ENCODE data around the gene ANAPC16.

Gene ANAPC16

DNA sequence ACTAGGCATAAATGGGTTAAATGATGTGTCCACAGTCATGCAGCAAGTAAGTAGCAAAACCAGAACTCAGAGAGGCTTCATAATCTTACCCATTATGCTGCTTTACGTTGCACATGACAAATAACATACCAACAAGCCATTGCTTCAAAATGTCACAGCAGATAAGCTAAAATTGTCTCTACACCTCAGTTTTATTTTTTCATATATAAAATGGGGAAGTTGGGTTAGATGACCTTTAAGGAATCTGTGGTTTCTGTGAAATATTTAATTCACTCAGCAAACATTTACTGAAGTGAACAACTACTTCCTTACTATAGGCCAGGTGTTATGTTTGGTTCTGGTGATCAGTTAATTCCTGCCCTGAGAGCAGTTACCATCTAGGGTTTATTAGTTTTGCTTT lies 2.5 kb downstream of the ANAPC16 start:
- Histone ChIP-seq H2AFZ (ENCODE audit: low read depth, low read length) (no peak overlapping the region), H4K20me1 (ENCODE audit: insufficient read depth, low read length) (peaks cover 8% of the 10 kb centered on the region), H3K4me3 (ENCODE audit: low read depth in 1 of 2, low read length in 2 of 2) (no peak overlapping the region), H3K9me3 (ENCODE audit: insufficient read depth, low read length, severe bottlenecking) (no peaks in the 10 kb centered on the region), H3K27me3 (ENCODE audit: insufficient read depth, low read length, poor library complexity) (no peaks in the 10 kb centered on the region), H3K79me2 (ENCODE audit: insufficient read depth, low read length) (peaks cover 82% of the 10 kb centered on the region), H3K36me3 (ENCODE audit: insufficient read depth, low read length) (peaks cover 27% of the 10 kb centered on the region), H3K4me1 (ENCODE audit: insufficient read depth, low read length) (peaks cover 46% of the 10 kb centered on the region), H3K27ac (ENCODE audit: low read length) (peak overlapping the region; percentile 36), H3K9ac (ENCODE audit: low read depth, low read length) (peak overlapping the region; percentile 7; the same call in 1 of the 2 replicates), H3K4me2 (ENCODE audit: insufficient read depth, low read length) (no peak overlapping the region)
- DNase-seq (no peak), ATAC-seq (ENCODE audit: insufficient read depth, low read depth) (no peak)
- no peak for TF ChIP-seq EZH2 (IDR thresholded peaks at IDR 0.05; ENCODE audit: borderline replicate concordance, low read depth, low read length, severe bottlenecking)
- TF ChIP-seq CTCF (IDR thresholded peaks at IDR 0.05; ENCODE audit: borderline replicate concordance, extremely low read depth, low read length, poor library complexity, severe bottlenecking), result no peak

GRCh38 chr10:72218726-72219125 lies 2.9 kb downstream of the ANAPC16 start:
- Histone ChIP-seq H3K4me1 (ENCODE audit: insufficient read depth, low read length) (peaks cover 42% of the 10 kb centered on the region), H3K4me2 (ENCODE audit: insufficient read depth, low read length) (no peak overlapping the region), H3K4me3 (ENCODE audit: low read depth in 1 of 2, low read length in 2 of 2) (no peak overlapping the region), H3K79me2 (ENCODE audit: insufficient read depth, low read length) (peaks cover 83% of the 10 kb centered on the region), H3K9me3 (ENCODE audit: insufficient read depth, low read length, severe bottlenecking) (no peaks in the 10 kb centered on the region), H2AFZ (ENCODE audit: low read depth, low read length) (no peak overlapping the region), H3K9ac (ENCODE audit: low read depth, low read length) (peak overlapping the region; percentile 7; the same call in 1 of the 2 replicates), H3K27me3 (ENCODE audit: insufficient read depth, low read length, poor library complexity) (no peaks in the 10 kb centered on the region), H4K20me1 (ENCODE audit: insufficient read depth, low read length) (peaks cover 8% of the 10 kb centered on the region), H3K27ac (ENCODE audit: low read length) (peak overlapping the region; percentile 36), H3K36me3 (ENCODE audit: insufficient read depth, low read length) (peaks cover 31% of the 10 kb centered on the region)
- TF ChIP-seq EZH2 (IDR thresholded peaks at IDR 0.05; ENCODE audit: borderline replicate concordance, low read depth, low read length, severe bottlenecking) (no peak), CTCF (IDR thresholded peaks at IDR 0.05; ENCODE audit: borderline replicate concordance, extremely low read depth, low read length, poor library complexity, severe bottlenecking) (no peak)
- no peak for ATAC-seq (ENCODE audit: insufficient read depth, low read depth)
- no peak for DNase-seq

DNA sequence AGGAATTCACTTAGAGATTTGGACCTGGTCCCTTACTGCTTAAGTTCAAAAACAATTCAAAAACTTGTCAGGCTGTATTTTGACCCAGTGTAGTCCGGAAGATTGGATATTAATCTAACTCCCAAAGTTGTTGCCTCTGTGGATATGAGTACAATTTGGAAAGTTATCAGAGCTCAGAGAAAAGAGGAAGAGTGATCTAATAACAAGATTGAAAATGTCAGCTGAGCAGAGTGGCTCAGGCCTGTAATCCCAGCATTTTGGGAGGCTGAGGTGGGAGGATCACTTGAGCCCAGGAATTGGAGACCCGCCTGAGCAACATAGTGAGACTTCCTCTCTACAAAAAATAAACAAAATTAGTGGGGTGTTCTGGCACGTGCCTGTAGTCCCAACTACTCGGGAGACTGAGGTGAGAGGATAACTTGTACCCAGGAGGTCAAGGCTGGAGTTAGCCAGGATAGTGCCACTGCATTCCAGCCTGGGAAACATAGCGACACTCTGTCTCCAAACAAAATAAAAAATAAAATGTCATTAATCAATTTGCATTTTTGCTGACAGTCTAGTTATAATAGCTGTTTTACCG lies 3.5 kb downstream of the ANAPC16 start:
- Histone ChIP-seq H3K4me2 (ENCODE audit: insufficient read depth, low read length) (no peak overlapping the region), H3K27me3 (ENCODE audit: insufficient read depth, low read length, poor library complexity) (no peaks in the 10 kb centered on the region), H3K79me2 (ENCODE audit: insufficient read depth, low read length) (peaks cover 85% of the 10 kb centered on the region), H3K36me3 (ENCODE audit: insufficient read depth, low read length) (peaks cover 37% of the 10 kb centered on the region), H2AFZ (ENCODE audit: low read depth, low read length) (no peak overlapping the region), H4K20me1 (ENCODE audit: insufficient read depth, low read length) (peaks cover 8% of the 10 kb centered on the region), H3K9ac (ENCODE audit: low read depth, low read length) (no peak overlapping the region), H3K4me3 (ENCODE audit: low read depth in 1 of 2, low read length in 2 of 2) (no peak overlapping the region), H3K27ac (ENCODE audit: low read length) (no peak overlapping the region), H3K9me3 (ENCODE audit: insufficient read depth, low read length, severe bottlenecking) (no peaks in the 10 kb centered on the region), H3K4me1 (ENCODE audit: insufficient read depth, low read length) (peaks cover 38% of the 10 kb centered on the region)
- no peak for TF ChIP-seq CTCF (IDR thresholded peaks at IDR 0.05; ENCODE audit: borderline replicate concordance, extremely low read depth, low read length, poor library complexity, severe bottlenecking)
- TF ChIP-seq EZH2 (IDR thresholded peaks at IDR 0.05; ENCODE audit: borderline replicate concordance, low read depth, low read length, severe bottlenecking), result no peak
- DNase-seq (no peak), ATAC-seq (ENCODE audit: insufficient read depth, low read depth) (no peak)

All from DND-41 (cell line).